ENCODE measurements around the gene ESYT3.
"Not testable (repeated sequence)": the region's sequence is repeated elsewhere in the genome, so short reads cannot be mapped to it uniquely, and the experiment has no call there.

Gene ESYT3

GRCh38 chr3:138493804-138494606 is 59.6 kb downstream of the ESYT3 start:
- no peak for DNase-seq (ENCODE audit: low read depth in 2 of 2)

- DNase-seq (ENCODE audit: low read depth in 2 of 2): no peak
These were observed 60.2 kb downstream of the ESYT3 start for GRCh38 chr3:138494607-138494929.

- not testable (repeated sequence) for DNase-seq (ENCODE audit: low read depth in 2 of 2)
These were observed 61.2 kb downstream of the ESYT3 start for GRCh38 chr3:138495638-138496037.

- DNase-seq (ENCODE audit: low read depth in 2 of 2): no peak
These were observed 62.0 kb downstream of the ESYT3 start for GRCh38 chr3:138496436-138496835.

- no peak for DNase-seq (ENCODE audit: low read depth in 2 of 2)
These were observed 62.6 kb downstream of the ESYT3 start for GRCh38 chr3:138497021-138497420.

GRCh38 chr3:138497851-138498250 is 63.4 kb downstream of the ESYT3 start:
- no peak for DNase-seq (ENCODE audit: low read depth in 2 of 2)

- DNase-seq (ENCODE audit: low read depth in 2 of 2): no peak
These were observed 64.6 kb downstream of the ESYT3 start for GRCh38 chr3:138498991-138499390.

GRCh38 chr3:138507524-138507923 is 73.1 kb downstream of the ESYT3 start:
- DNase-seq (ENCODE audit: low read depth in 2 of 2): no peak

GRCh38 chr3:138509586-138509985 is 75.2 kb downstream of the ESYT3 start:
- DNase-seq (ENCODE audit: low read depth in 2 of 2): no peak

- DNase-seq (ENCODE audit: low read depth in 2 of 2): no peak
These were observed 77.5 kb downstream of the ESYT3 start for GRCh38 chr3:138511945-138512344.

- no peak for DNase-seq (ENCODE audit: low read depth in 2 of 2)
These were observed 78.9 kb downstream of the ESYT3 start for GRCh38 chr3:138513090-138513843.

GRCh38 chr3:138521445-138521844 is 87.0 kb downstream of the ESYT3 start:
- not testable (repeated sequence) for DNase-seq (ENCODE audit: low read depth in 2 of 2)

All from activated CD8-positive, alpha-beta memory T cell treated with anti-CD3 and anti-CD28 coated beads for 4 hours (primary cell).